NOMO-1 (cell line): ENCODE measurements around the gene CDK5RAP1.
A peak's percentile ranks its signal among the peaks of the same experiment; 100 is the strongest.
"Not testable (repeated sequence)": the region's sequence is repeated elsewhere in the genome, so short reads cannot be mapped to it uniquely, and the experiment has no call there.

Experiments
- DNase-seq, 2 experiments: peaks; one replicate each; lab custom pipeline; 2025; ENCODE audit not compliant: unreplicated experiment in 2 of 2; lab: John Stamatoyannopoulos, UW

CDK5RAP1 gene

GRCh38 chr20:33401184-33401920 lies at the start of gene CDK5RAP1:
Gene CDK5RAP1 (minus strand): TSS chr20:33401519. CDS start chr20:33397064, 4,455 bp downstream.
- DNase-seq = peak; percentile 85 to 87

- no peak for DNase-seq
These were observed 49.5 kb upstream of the CDK5RAP1 start for GRCh38 chr20:33450867-33451266.

- no peak for DNase-seq
These were observed 44.7 kb upstream of the CDK5RAP1 start for GRCh38 chr20:33445881-33446625.

GRCh38 chr20:33444797-33445560 lies 43.7 kb upstream of the CDK5RAP1 start:
- no peak for DNase-seq

GRCh38 chr20:33443512-33444239 lies 42.4 kb upstream of the CDK5RAP1 start, which contains the start of gene SNTA1:
Gene SNTA1 (minus strand): TSS chr20:33443763. CDS start chr20:33443620, 143 bp downstream.
- peak; percentile 63 to 85 for DNase-seq

GRCh38 chr20:33443006-33443511 lies 41.7 kb upstream of the CDK5RAP1 start:
- no peak for DNase-seq

GRCh38 chr20:33442136-33443005 lies 41.1 kb upstream of the CDK5RAP1 start:
- no peak for DNase-seq

- no peak for DNase-seq
These were observed 40.0 kb upstream of the CDK5RAP1 start for GRCh38 chr20:33441142-33441955.

- not testable (repeated sequence) for DNase-seq
These were observed 39.2 kb upstream of the CDK5RAP1 start for GRCh38 chr20:33440562-33440961.

GRCh38 chr20:33438481-33438880 lies 37.2 kb upstream of the CDK5RAP1 start:
- no peak for DNase-seq

- no peak for DNase-seq
These were observed 36.0 kb upstream of the CDK5RAP1 start for GRCh38 chr20:33437141-33437911.

GRCh38 chr20:33434434-33434833 lies 33.1 kb upstream of the CDK5RAP1 start:
- DNase-seq = no peak

GRCh38 chr20:33433465-33434234 lies 32.3 kb upstream of the CDK5RAP1 start:
- no peak for DNase-seq

GRCh38 chr20:33431797-33432381 lies 30.6 kb upstream of the CDK5RAP1 start:
- no peak for DNase-seq

GRCh38 chr20:33423875-33424274 lies 22.6 kb upstream of the CDK5RAP1 start:
- DNase-seq = not testable (repeated sequence)

GRCh38 chr20:33423141-33423834 lies 22.0 kb upstream of the CDK5RAP1 start:
- no peak for DNase-seq
